ENCODE measurements around the gene RPAP3.
A peak's percentile ranks its signal among the peaks of the same experiment; 100 is the strongest.

The RPAP3 gene, protein sequence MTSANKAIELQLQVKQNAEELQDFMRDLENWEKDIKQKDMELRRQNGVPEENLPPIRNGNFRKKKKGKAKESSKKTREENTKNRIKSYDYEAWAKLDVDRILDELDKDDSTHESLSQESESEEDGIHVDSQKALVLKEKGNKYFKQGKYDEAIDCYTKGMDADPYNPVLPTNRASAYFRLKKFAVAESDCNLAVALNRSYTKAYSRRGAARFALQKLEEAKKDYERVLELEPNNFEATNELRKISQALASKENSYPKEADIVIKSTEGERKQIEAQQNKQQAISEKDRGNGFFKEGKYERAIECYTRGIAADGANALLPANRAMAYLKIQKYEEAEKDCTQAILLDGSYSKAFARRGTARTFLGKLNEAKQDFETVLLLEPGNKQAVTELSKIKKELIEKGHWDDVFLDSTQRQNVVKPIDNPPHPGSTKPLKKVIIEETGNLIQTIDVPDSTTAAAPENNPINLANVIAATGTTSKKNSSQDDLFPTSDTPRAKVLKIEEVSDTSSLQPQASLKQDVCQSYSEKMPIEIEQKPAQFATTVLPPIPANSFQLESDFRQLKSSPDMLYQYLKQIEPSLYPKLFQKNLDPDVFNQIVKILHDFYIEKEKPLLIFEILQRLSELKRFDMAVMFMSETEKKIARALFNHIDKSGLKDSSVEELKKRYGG

DNA sequence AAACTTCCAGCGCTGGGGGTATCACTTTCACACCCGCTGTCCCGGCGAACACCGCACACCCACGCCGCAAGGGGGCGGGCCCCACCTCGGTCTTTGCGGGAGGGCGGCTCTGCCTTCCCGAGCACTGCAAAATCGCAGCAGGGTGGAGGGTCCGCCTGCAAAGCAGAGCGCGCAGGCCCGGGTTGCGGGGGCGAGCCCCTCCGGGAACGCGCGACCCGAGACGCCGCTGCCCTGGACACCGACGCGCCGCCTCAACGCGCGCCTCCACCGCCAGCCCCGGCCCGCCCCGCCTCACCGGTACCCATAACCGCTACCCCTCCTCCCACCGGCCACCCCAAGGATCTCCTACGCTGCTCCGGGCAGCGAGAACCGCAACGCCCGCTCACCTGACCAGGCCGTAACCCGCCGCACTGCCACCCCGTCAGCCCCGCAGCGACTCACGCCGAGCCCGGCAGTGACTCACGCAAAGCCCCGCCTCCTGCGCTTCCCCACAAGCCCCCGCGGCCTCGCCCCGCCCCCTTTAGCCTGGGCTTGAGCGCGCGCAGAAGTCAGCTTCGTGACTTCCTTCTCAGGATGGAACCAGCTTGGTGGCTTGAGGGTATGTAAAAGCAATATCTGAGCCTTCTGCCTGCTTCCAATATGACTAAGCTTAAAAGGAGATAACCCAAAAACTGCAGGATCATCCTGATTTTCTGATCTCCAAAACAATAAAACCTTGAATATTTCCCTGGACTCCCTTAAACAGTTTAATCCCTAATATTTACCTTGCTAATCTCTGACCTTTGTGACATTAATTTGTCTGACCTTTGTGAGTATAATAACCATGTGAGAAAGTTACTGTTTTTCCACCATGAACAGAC, at the start of gene RPAP3:
RPAP3 (minus strand) TSS at position 465 of the 860 bp plus-strand sequence. CDS start 3,190 bp downstream, outside the sequence.
- peak; percentile 97 to 99 (median 97) for DNase-seq (ENCODE audit: low read depth in 2 of 3, low spot score in 1 of 3)

DNA sequence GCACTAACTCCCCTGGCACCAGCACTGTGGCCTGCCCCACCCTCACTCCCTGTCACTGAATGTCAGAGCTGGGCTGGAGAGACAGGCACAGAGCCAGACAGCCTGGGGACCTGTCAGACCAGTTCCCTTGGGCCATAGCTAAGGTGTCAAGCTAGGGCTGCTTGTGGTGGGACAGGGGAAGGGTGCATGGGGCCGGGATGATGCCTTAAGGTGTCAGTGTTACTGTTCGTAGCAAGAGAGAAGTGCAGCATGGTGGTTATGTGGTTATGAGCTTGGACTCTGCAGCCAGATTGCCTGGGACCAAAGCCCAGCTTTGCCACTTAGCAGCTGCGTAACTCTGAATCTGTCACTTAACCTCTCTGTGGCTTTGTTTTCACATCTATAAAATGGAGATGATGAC, 49.1 kb upstream of the RPAP3 start:
- no peak for DNase-seq (ENCODE audit: low read depth in 2 of 3, low spot score in 1 of 3)

DNA sequence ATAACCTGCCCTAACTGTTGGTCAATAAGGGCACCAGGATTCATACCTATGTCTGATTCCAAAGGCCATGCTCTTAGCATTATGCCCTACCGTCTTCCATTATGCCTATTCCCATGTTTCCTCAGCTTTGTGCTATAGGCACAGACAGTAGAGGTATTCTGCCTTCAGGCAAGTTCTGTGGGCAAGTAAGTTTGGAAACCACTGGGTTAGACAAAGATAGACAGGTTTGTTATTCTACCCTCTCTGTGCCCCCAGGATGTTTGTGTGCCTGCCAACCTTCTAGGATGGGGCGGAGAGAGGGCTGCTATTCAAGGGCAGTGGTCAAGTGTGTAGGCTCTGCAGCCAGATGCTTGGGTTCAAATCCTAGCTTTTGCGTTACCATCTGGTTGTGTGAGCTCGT, 48.3 kb upstream of the RPAP3 start:
- no peak for DNase-seq (ENCODE audit: low read depth in 2 of 3, low spot score in 1 of 3)

DNA sequence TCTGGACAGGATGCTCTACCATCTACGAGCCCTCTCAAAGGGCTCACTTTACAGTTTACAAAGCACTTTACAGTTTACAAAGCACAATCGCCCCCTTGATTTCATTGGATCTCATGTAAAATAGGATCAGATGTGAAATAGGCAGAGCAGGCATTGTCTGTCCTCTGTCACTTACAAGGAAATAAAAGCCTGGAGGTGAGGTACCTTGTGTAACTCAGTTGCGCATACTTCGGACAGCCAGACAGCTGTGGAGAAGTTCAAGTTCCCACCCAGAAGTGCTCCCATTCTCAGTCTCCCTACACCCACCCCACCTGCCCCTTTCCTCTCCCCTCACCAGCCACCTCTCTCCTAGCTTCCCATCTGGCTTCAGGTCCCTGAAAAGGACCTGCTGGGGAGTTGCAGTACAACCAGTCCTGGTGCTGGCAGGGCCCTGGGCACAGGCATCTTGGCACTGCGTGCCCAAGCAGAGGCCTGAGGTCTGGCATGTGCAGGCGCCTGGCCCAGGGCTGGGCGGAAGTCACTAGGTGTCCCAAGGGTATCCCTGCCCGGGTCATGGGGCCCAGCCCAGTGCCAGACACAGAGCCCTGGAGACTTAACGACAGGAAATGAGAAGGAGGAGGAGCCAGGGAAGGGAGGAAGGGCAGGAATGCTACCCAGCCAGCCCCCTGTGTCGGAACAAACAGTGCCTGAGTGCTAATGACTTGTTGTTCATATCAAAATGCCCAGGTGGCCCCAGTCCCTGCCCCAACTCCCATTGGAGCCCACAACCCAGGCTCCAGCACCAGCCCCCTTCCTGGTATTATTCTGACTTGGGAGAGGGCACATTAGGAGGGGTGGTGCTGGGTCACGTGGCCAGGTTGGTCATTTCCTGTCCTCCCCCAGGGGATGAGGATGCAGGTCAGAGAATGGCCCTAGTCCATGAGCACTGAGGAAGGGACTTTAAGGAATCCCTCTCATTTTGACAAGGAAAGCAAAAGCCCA, 47.5 kb upstream of the RPAP3 start:
- DNase-seq (ENCODE audit: low read depth in 2 of 3, low spot score in 1 of 3) = no peak

DNA sequence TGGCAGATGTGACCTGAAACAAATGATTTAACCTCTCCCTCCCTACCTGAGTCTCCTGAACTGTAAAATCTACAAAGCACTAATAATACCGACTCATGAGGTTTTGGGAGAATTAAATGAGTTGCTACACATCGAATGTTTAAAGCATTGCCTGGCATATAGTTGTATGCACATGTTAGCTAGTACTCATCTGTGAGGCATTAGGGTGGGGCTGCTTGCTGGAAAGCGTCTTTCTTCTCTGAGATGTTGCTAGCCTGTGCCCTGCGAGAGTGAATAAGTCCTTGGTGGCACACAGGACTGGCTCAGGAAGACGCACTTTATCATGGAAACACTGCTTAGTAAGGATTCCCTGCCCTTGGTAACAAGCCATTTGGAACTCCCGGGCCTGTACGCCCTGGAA, 46.7 kb upstream of the RPAP3 start:
- no peak for DNase-seq (ENCODE audit: low read depth in 2 of 3, low spot score in 1 of 3)

DNA sequence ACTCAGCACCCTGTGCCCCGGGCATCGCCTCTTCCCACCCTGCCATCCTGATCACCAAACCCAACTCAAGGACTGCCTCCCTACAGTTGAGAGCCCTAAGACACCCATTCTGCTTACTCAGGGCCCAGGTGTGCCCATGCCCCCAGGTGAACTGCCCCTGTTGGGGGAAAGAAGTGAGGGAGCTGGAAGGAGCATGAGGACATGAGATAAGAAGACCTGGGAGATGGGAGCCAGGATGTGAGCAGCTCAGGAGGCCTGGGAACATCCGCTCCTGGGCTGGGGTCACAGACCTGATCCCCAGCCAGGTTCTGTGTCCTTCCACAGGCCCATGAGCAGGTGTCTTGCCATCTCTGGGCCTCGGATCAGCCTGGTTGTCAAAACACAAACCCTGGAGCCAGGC, 46.3 kb upstream of the RPAP3 start:
- no peak for DNase-seq (ENCODE audit: low read depth in 2 of 3, low spot score in 1 of 3)

DNA sequence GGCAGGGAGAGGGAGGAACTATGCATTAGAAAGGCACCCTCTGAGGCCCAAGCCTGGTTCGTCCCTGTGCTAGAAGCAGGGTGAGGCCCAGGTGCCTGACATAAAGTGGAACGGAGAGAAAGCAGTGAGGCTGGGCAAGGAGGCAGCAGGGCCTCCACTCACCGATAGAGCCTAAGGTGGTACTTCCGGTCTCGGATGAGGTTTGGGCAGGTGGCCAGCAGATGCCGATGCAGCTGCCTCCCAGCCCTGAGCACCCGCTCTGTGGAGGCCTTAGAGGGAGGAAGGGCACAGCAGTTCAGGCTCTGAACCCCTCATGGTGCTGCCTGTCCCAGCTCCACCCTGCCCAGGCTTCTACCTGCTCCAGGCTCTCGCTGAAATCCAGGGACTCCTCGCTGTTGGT, 45.7 kb upstream of the RPAP3 start:
- DNase-seq (ENCODE audit: low read depth in 2 of 3, low spot score in 1 of 3) = no peak

DNA sequence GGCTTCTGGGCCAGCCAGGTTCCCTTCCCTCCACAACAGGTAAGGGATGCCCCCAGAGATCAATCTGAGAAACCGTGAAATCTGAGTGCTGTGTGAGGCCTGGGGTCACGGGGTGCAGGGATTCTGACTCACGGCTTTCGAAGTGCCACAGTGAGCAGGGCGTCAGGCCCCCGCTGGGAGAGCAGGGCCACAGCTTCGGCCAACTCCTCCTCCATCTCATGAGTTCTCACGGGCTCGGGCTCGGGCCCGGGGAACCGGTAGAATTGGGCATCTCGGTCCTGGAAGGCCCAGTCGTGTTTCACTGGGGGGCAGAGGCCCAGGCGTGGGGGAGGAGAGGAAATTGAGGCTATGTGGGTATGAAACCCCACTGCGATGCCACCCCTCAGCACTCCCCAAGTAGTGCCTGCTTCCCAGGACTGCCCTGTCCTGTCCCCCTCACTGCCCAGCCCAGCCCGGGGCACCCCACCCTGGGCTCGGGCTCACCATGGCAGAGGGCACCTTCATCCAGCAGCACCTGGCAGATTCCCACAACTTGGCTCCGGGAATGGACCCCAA, 45.2 kb upstream of the RPAP3 start:
- no peak for DNase-seq (ENCODE audit: low read depth in 2 of 3, low spot score in 1 of 3)

DNA sequence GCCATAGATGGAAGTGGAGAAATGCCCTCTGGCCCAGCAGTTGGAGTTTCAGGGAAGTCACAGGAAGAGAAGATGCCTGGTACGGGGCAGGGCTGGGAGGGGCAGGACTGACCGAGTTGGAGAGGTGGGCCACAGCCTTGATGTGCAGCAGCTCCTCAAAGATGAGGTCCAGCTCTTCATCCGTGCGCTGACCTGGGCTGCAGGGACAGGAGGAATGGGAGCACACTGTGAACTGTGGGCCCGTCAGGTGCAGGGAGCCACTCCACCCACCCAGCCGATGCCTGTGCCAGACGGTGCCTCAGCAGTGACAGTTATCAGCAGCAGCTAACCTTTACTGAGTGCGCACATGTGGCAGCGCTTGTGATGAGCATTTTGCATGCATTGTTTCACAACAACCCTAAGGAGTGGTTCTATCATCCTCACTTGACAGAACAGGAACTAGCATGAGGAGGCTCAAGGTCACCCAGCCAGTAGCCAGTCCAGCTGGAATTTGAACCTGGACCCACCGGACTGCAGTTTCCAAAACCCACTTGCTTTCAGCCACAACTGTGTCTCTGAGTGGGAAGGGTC, 44.5 kb upstream of the RPAP3 start:
- no peak for DNase-seq (ENCODE audit: low read depth in 2 of 3, low spot score in 1 of 3)

DNA sequence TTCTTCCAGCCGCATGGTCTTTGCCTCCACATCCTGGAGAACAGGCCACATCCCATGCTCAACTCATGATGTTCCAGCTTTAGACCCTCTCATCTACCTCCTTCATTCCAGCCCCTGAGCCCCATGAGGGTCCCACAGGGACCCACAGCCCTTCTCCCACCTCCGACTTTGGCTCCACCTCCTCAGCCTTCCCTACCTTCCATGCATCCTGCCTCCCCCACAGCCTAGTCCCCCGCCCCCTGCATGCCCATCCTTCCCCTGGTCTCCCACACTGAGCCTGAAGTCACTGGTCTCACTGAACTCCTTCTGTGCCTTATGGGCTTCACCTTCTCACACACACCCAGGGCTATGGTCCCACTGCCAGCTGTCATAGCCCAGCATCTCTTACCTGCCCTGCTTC, 43.1 kb upstream of the RPAP3 start:
- no peak for DNase-seq (ENCODE audit: low read depth in 2 of 3, low spot score in 1 of 3)

DNA sequence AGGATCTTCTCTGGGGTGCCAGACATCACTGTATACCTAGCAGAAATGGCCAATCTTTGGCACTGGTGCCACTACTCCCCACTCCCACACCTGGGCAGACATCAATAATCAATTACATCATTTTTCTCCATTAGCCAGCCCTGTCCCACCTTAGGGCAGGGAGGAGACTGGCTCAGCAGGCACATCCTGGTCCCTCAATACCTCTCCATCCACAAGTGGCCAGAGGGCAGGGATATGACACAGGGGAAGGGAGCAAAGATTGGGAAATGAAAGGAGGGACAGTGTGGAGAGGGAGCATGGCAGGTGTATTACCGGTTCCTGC, 42.6 kb upstream of the RPAP3 start:
- no peak for DNase-seq (ENCODE audit: low read depth in 2 of 3, low spot score in 1 of 3)

DNA sequence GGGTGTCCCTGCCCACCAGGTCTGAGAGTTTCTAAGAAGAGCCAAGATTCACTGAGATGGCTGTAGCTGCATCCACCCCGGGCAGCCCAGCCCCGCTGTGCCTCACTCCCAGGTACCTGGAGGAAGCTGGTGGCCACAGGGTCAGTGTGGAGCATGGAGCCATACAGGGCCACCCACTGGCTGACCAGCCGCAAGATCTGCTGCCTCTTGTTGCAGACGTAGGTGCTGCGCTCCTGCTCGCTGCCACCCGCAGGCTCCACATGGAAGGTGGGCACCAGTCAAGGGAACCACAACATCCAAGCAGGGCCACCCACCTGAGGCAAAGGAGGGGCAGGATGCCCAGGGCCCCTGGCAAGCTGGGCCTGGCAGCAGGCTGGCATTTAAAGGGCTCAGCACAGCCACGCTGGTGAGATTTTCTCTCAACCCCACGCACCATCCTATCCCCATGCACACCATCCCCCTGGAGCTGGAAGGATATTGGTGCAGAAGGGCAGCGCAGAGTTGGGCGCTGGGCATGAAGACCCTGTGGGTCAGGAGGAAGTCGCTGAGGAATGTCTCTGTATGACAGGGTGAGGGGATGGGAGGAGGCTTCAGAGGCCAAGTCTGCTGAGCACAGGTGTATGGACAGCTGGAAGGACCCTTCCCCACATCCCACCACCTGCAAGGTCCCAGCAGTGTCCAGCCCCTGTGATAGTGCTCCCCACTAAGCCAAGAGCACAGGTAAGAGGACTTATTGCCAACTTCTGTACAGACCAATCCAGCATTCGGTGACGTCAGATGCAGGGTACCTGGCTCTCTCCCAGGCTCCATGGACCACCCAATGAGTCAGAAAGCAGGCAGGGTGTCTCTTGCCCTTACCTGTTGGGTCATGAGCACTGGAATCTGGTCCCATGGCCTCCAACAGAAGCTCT, 42.0 kb upstream of the RPAP3 start:
- no peak for DNase-seq (ENCODE audit: low read depth in 2 of 3, low spot score in 1 of 3)

DNA sequence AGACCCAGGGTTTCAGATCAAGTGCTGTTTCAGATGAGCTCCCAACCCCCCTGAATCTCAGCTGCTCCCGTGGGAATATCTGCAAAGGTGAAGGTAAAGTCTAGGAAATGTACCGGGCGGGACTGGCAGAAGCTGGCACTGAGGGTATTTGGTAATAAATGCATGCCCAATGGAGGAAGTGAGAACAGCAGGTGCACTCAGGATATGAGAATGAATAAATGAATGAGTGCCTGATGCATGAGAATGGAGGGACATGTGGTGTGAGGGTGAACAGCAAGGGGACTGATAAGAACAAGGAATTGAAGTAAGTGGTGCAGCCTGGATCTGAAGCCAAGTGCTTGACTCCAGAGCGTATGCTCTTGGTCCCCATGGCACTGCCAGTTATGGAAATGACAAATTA, 41.3 kb upstream of the RPAP3 start:
- DNase-seq (ENCODE audit: low read depth in 2 of 3, low spot score in 1 of 3) = no peak

DNA sequence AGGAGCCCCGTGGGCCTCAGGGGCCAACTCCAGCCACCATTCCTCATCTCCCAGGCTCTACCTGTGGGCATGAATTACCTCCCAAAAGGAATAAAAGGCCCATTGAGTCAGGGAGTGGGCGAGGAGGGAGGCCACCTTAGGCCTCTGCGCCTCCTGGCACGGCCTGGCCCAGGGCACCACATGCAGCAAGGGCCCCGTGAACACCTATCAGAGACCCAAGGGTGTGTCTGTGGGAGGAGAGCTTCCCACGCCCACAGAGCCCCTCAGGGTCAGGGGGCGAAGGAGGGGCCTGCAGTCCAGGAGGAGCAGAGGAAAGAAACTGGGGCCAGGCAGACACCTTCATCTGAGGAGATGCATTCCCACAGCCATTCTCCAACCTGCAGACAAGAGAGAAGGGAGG, 40.7 kb upstream of the RPAP3 start:
- no peak for DNase-seq (ENCODE audit: low read depth in 2 of 3, low spot score in 1 of 3)

DNA sequence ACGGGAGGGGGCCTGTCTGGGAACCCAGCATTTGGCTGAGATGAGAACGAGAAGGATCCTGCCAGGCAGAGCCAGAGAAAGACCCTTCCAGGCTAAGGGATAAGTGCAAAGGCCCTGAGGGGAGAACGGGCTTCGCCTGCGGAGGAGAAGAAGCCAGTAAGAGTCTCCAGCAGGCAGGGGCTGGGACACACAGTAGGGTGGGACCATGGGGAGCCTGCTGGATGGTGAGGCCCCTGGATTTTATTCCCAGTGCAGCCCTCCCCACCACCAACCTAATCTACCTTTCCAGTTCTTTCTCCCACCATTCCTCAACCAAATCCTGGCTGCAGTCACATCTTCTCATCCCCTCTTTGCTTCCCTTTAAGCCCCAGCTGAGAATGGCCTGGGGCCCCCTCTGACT, 40.2 kb upstream of the RPAP3 start:
- no peak for DNase-seq (ENCODE audit: low read depth in 2 of 3, low spot score in 1 of 3)

DNA sequence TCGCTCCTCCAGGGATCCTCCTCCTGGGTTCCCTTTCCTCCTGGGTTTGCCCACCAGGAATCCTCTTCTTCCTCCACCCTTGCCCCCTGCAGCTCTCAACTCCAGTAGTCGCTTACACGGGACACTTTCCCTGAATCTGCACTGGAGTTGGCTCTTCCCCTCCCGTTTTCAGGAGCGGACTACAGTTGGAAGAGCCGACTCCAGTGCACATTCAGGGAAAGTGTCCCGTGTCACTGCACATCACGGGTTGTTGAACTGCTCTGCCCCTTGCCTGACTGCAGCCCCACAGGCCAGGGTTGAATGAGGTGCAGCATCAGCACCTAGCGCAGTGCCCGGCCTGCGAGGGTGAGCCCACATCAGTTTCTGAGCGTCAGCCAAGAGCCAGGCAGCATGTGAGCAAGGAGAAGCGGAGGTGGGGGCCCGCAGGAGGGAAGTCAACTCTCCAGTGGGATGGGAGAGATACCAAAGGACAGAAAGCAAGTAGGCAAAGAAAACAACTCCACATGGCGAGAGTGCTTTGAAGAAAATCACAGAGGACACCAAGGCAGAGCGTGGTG, 39.7 kb upstream of the RPAP3 start:
- DNase-seq (ENCODE audit: low read depth in 2 of 3, low spot score in 1 of 3) = no peak

DNA sequence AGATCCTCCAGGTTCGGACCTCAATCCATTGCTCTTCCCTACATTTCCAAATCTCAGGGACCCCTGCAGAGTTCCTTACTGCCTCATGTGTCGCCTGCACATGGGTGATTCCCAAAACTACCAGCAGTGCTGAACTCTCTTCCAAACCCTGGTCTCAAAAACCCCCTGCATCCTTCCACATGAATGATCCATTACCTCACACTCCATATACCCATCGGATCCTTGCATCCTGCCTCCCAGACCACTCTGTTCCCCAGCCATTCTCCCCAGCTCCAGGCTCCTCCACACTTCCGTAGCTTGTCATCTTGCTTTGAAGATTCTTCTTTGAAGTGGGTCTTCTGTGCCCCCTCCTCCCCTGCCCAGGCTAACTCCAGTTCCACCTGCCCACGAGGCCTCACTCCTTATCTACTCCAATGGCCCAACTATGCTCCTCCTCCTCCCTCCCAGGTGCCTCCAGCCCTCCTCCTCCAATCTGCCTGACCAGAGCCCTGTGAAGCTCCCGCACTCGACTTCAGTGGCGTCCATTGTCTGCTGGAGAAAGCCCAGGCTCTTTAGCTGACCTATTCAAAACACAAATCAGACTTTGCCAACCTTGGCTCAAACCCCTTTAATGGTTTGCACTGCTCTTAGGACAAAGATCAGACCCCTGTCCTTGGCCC, 39.1 kb upstream of the RPAP3 start:
- no peak for DNase-seq (ENCODE audit: low read depth in 2 of 3, low spot score in 1 of 3)

DNA sequence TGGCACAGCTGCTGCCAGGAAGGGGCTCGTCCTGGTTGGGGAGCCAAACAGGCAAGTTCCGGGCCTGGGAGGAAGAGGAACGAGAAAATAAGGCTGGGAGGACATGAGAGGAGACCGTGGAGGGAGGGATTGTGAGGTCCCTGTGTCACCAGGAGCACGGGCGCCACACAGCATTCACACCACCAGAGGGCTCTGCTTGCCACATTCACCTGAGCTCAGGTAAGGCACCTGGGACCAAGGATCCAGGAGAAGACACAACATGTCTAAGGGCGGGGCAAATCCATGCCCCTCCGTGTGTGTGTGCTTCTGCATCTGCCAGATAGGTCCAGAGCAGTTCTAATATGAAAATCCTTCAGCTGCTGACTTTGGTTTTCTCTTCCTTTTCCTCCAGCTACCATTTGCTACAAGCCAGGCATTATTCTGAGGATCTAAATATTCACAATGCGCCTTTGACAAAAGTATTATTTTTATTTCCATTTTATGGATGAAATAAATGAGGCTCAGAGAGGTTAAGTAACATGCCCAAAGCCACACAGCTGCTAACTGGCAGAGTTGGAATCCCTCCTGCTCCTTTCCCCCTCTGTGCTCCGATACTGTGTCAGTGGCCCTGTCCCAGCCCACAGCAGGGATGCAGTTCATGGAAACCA, 38.3 kb upstream of the RPAP3 start:
- peak; percentile 27 to 39 (median 31) for DNase-seq (ENCODE audit: low read depth in 2 of 3, low spot score in 1 of 3)

All from stimulated activated CD4-positive, alpha-beta T cell treated with anti-CD3 and anti-CD28 coated beads, Interleukin-12 subunit alpha, Interleukin-12 subunit beta, amount 100 ng/mL, for 48 hours (primary cell).